GM10266 (cell line): ENCODE results near the gene USP15.

Experiments used
- DNase-seq: peaks from one replicate; pipeline ENCODE4 v3.0.0; 2012; ENCODE audit errors: extremely low spot score
- CTCF ChIP-seq: IDR thresholded peaks from 2 replicates; pipeline ENCODE4 v1.5.1; 2012; ENCODE audit warnings: mild to moderate bottlenecking, low read depth; ENCODE audit not compliant: control insufficient read depth, insufficient read depth; ENCODE audit errors: missing control alignments

Gene USP15

GRCh38 chr12:62304560-62304959, 44.4 kb downstream of the USP15 start:
- TF ChIP-seq CTCF: no peak
- DNase-seq: no peak

GRCh38 chr12:62305778-62306177, 45.6 kb downstream of the USP15 start:
- DNase-seq: no peak
- TF ChIP-seq CTCF: no peak

GRCh38 chr12:62306569-62307530, 46.6 kb downstream of the USP15 start:
- no peak for TF ChIP-seq CTCF
- no peak for DNase-seq

GRCh38 chr12:62308201-62308600, 48.0 kb downstream of the USP15 start:
- no peak for DNase-seq
- no peak for TF ChIP-seq CTCF

- TF ChIP-seq CTCF: no peak
- DNase-seq: no peak
Measured at GRCh38 chr12:62313727-62314380, 53.6 kb downstream of the USP15 start.

GRCh38 chr12:62317017-62317416, 56.8 kb downstream of the USP15 start:
- DNase-seq: no peak
- TF ChIP-seq CTCF: no peak

GRCh38 chr12:62319058-62319457, 58.9 kb downstream of the USP15 start:
- no peak for TF ChIP-seq CTCF
- DNase-seq: no peak
